ENCODE data around the gene LIMS2.

LIMS2 gene

DNA sequence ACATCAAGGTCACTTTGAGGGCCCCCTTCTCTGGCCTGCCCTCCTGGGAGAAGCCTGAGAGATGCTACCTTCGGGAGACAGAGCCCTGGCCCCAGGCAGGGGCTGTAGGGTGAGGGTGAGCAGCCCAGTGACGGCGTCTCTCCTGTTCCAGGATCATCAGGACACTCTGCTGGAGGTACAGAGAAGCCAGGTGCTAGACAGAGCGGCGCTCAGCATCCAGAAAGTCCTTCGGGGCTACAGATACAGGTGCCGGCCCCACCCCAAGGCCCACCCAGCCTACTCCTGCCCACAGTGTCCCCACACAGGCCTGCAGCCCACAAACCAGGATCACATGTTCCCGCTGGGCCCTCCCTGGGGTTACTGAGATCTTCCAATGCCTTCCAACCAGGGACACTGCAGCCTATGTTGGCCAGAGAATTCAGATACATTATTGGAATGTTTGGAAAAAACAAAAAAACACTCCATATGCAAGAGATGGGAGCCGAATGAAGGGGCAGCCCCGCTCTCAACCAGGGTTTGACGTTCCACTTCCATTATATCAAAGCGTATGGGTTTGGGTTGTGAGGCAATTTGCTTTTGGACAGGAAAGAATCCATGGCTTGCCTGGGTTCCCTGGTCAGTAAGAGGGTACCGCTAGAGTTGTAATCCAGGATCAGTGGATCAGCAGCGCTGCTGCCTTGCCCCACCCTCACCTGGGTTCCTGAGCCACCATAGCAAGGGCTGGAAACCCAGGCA, 78.9 kb downstream of the LIMS2 start:
- no peak for DNase-seq

DNA sequence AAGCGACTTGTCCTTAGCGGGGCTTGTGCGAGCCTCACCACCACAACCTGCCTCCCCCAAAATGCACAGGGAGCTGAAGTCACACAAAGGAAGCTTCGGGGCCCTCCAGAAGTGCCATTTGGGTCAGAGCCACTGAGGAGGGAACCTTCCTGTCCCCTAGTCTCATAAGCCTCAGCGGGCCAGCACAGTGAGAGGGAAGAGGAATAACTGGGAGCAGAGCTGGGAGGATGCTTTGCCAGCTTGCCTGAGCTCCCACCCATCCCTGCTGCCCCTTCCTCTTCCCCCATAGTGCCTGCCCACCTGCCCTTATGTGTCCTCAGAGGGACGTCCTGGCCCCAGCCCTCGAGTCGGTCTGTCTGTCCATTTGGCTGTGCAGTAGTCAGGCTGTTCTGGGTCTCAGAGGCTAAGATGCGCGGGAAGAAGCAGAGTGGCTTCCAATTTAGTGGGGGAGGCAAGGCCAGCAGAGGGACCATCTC, 81.2 kb downstream of the LIMS2 start:
- no peak for DNase-seq

- no peak for DNase-seq
Observed at GRCh38 chr2:127593228-127594115, 81.9 kb downstream of the LIMS2 start.

DNA sequence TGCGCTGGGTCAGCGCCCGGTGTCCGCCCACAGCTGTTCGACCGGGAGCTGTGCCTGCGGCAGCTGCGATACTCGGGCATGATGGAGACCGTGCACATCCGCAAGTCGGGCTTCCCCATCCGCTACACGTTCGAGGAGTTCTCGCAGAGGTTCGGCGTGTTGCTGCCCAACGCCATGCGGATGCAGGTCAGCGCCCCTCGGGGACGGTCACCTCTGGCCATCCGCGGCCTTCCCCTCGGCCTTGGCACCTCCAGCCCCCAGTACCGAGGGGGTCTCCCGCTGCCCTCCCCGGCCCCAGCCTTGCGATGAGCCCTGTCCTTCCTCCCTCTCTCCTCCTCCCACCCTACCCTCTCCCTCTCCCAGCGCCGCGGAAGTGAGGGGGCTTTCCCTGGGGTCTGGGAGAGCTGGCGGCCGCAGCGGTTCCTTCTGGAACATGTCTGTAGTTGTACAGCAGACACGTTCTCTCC, 82.5 kb downstream of the LIMS2 start:
- no peak for DNase-seq

DNA sequence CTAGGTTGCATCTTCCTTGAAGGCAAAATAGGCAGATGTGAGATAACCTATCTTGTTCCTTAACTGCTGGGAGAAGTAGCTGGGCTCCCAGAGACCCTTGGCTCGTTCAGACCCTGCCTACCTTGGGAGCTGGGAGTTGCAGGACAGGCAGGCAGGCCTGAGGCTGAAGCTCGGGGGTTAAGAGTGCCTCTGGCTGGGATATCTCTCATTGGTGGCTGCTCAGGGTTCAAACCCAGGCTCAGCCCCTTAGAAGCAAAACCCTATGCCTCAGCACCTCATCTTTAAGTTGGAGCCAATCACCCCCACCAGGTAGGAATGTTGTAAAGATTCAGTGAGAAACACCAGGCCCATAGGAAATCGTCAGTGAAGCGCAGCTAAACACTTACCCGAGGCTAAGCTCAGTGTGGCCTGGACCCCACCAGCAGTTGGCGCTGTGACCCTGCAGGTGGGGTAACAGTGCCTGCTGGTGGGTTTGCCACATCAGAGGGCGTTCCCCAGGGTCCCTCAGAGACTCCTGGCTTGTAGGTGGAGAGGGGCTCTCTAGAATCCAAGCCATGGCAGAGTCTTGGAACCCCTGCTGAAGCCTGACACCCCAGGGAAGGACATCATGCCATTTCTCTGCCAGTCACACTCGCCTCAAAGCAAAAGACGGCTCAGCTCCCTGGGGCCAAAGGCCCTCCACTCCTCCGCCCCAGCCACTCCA, 84.0 kb downstream of the LIMS2 start:
- DNase-seq, result peak; percentile 18

- no peak for DNase-seq
Observed at GRCh38 chr2:127590386-127591190, 84.7 kb downstream of the LIMS2 start.

DNA sequence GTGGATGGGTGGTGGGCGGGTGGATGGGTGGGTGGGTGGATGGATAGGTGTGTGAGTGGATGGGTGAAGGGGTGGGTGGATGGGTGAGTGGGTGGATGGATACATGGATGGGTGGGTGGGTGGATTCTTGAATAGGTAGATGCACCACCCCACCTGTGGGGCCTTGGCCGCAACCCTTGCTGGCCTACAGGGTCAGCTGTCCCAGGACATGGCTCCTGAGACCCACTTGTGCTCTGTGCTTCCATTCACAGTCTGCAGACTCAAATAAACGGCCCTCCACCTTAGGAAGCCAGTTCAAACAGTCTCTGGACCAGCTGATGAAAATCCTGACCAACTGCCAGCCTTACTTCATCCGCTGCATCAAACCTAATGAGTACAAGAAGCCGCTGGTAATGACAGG, 85.5 kb downstream of the LIMS2 start:
- DNase-seq, result no peak

GRCh38 chr2:127589358-127589757, 86.0 kb downstream of the LIMS2 start:
- DNase-seq, result no peak
